H1 (cell line): ENCODE measurements around the gene NDUFB8.

ENCODE experiments used
- BACH1 ChIP-seq: IDR thresholded peaks from 2 replicates; pipeline ENCODE4 v1.6.1; 2012; ENCODE audit warnings: low read length, improper control_type of control experiment
- CHD2 ChIP-seq: IDR thresholded peaks from 2 replicates; pipeline ENCODE4 v1.6.1; 2012; ENCODE audit warnings: low read length, improper control_type of control experiment
- CHD7 ChIP-seq: fragments of 300-600 bp; sonication (generic); IDR thresholded peaks from 2 replicates; pipeline ENCODE4 v1.7.1; 2012; ENCODE audit warnings: low read length, moderate library complexity, mild to moderate bottlenecking, inconsistent platforms; ENCODE audit not compliant: insufficient replicate concordance
- EZH2 ChIP-seq: fragments of 200-600 bp; sonication (generic); IDR thresholded peaks from 2 replicates; pipeline ENCODE4 v1.7.1; 2012; ENCODE audit warnings: low read depth, mild to moderate bottlenecking, moderate library complexity, low read length, inconsistent platforms; ENCODE audit not compliant: severe bottlenecking
- POLR2AphosphoS5 ChIP-seq: IDR thresholded peaks from 2 replicates; pipeline ENCODE4 v1.6.1; 2011; ENCODE audit warnings: low read depth, low read length
- TAF7 ChIP-seq: optimal IDR thresholded peaks from 2 replicates; pipeline ENCODE3; 2011; ENCODE audit warnings: low read depth, mild to moderate bottlenecking, inconsistent platforms, low read length, moderate library complexity, borderline replicate concordance
- TBP ChIP-seq: IDR thresholded peaks from 2 replicates; pipeline ENCODE4 v1.6.1; 2011; ENCODE audit warnings: low read depth, low read length, improper control_type of control experiment
- TCF12 ChIP-seq: IDR thresholded peaks from 2 replicates; pipeline ENCODE4 v1.6.1; 2011; ENCODE audit warnings: low read depth, mild to moderate bottlenecking, low read length
- USF2 ChIP-seq: IDR thresholded peaks from 2 replicates; pipeline ENCODE4 v1.6.1; 2011; ENCODE audit warnings: low read length, improper control_type of control experiment
- TF ChIP-seq, protein P1 (sequence below), 3 experiments: IDR thresholded peaks; 1 replicate in 2 of 3; 2 replicates in 1 of 3; pipeline versions ENCODE4 v1.5.1 to v1.6.1; 2011; ENCODE audit warnings: low read length in 3 of 3, mild to moderate bottlenecking in 3 of 3, inconsistent platforms in 2 of 3, low read depth in 1 of 3, moderate library complexity in 1 of 3; ENCODE audit not compliant: insufficient read depth in 1 of 3; ENCODE audit errors: control extremely low read depth in 1 of 3

- no peak for TF ChIP-seq CHD7
- no peak for TF ChIP-seq BACH1
- TF ChIP-seq USF2, result no peak
- TF ChIP-seq TAF7, result no peak
- no peak for TF ChIP-seq EZH2
- TF ChIP-seq, protein P1, sequence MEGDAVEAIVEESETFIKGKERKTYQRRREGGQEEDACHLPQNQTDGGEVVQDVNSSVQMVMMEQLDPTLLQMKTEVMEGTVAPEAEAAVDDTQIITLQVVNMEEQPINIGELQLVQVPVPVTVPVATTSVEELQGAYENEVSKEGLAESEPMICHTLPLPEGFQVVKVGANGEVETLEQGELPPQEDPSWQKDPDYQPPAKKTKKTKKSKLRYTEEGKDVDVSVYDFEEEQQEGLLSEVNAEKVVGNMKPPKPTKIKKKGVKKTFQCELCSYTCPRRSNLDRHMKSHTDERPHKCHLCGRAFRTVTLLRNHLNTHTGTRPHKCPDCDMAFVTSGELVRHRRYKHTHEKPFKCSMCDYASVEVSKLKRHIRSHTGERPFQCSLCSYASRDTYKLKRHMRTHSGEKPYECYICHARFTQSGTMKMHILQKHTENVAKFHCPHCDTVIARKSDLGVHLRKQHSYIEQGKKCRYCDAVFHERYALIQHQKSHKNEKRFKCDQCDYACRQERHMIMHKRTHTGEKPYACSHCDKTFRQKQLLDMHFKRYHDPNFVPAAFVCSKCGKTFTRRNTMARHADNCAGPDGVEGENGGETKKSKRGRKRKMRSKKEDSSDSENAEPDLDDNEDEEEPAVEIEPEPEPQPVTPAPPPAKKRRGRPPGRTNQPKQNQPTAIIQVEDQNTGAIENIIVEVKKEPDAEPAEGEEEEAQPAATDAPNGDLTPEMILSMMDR (IDR thresholded peaks at IDR 0.05; ENCODE audit: control extremely low read depth in 1 of 3, insufficient read depth in 1 of 3, low read depth in 1 of 3, low read length in 3 of 3), result no peak
- TF ChIP-seq CHD2, result no peak
- TF ChIP-seq POLR2AphosphoS5, result no peak
- no peak for TF ChIP-seq TCF12
- no peak for TF ChIP-seq TBP
Measured at GRCh38 chr10:100570506-100570905, 40.8 kb upstream of the NDUFB8 start.
